GM12878 (cell line): ENCODE measurements around the gene ATG4B. TPM values are rescaled to one million over a fixed set of nuclear protein-coding genes. Genes with fewer than 3 reads are reported as not detected.

ENCODE experiments used
- ATAC-seq: fragments of 200-7000 bp; cut with Tn5 transposase; 3 replicates; pipeline ENCODE4 v1.9.1; 2020; ENCODE audit warnings: mild to moderate bottlenecking, moderate library complexity
- BruUV-seq: library from RNA; stranded (reverse); fragments of 400-500 nt; replicated peaks from 2 replicates; lab custom pipeline; 2021; lab: Mats Ljungman, UMichigan
- CTCF ChIA-PET: fragments of 300-600 bp; sonication (Branson Sonifier 250); formaldehyde crosslinking; extraction: SDS; loops from one replicate; lab custom pipeline; 2021; ENCODE audit warnings: inconsistent platforms; lab: Yijun Ruan, JAX
- POLR2A ChIA-PET: fragments of 350-600 bp; formaldehyde crosslinking; extraction: SDS; loops from one replicate; lab custom pipeline; 2021; ENCODE audit warnings: inconsistent platforms; lab: Charles Lee
- RAD21 ChIA-PET: fragments of 300-600 bp; sonication (Branson Sonifier 250); formaldehyde crosslinking; loops from one replicate; lab custom pipeline; 2023; ENCODE audit warnings: antibody characterized with exemption; ENCODE audit not compliant: unreplicated experiment; lab: Charles Lee
- SMC1A ChIA-PET: fragments of 300-600 bp; sonication (Branson Sonifier 250); formaldehyde crosslinking; loops from one replicate; lab custom pipeline; 2023; ENCODE audit not compliant: unreplicated experiment, uncharacterized antibody; lab: Charles Lee
- DNase-seq: peaks from one replicate; pipeline ENCODE4 v3.0.0-alpha.2; 2011; ENCODE audit warnings: low read depth, low spot score
- FAIRE-seq: peaks from 3 replicates; lab custom pipeline; 2011; peaks lifted over from hg19 to GRCh38; lab: Jason Lieb, UNC
- H2AFZ ChIP-seq: 2 replicates; pipeline ENCODE4 v1.6.0; 2011; ENCODE audit warnings: low read depth, low read length, control low read depth; ENCODE audit not compliant: control insufficient read depth
- H3K27ac ChIP-seq: 2 replicates; pipeline ENCODE4 v1.5.1; 2011; ENCODE audit warnings: control low read depth; ENCODE audit not compliant: control insufficient read depth, insufficient read depth
- H3K27me3 ChIP-seq, 2 experiments: replicated peaks in 1 of 2; 2 replicates each; pipeline versions ENCODE4 v1.6.0 to v1.6.1; 2011; ENCODE audit warnings: low read length in 1 of 2; ENCODE audit not compliant: control insufficient read depth in 2 of 2, insufficient read depth in 2 of 2
- H3K36me3 ChIP-seq, 2 experiments: 2 replicates each; pipeline ENCODE4 v1.5.1; 2011; ENCODE audit warnings: low read length in 1 of 2; ENCODE audit not compliant: control insufficient read depth in 2 of 2, insufficient read depth in 2 of 2
- H3K4me1 ChIP-seq: 2 replicates; pipeline ENCODE4 v1.6.1; 2011; ENCODE audit warnings: mild to moderate bottlenecking, low read length, moderate library complexity, mixed read lengths; ENCODE audit not compliant: control insufficient read depth, insufficient read depth
- H3K4me2 ChIP-seq: 2 replicates; pipeline ENCODE4 v1.6.0; 2011; ENCODE audit warnings: control low read depth; ENCODE audit not compliant: control insufficient read depth, insufficient read depth
- H3K4me3 ChIP-seq: fragments of 200-600 bp; sonication (generic); 2 replicates; pipeline ENCODE4 v1.5.1; 2016
- H3K79me2 ChIP-seq: 2 replicates; pipeline ENCODE4 v1.6.0; 2011; ENCODE audit warnings: low read length; ENCODE audit not compliant: control insufficient read depth, insufficient read depth
- H3K9ac ChIP-seq: 2 replicates; pipeline ENCODE4 v1.8.0; 2011; ENCODE audit warnings: low read length, control low read depth, mixed read lengths; ENCODE audit not compliant: control insufficient read depth, insufficient read depth
- H3K9me3 ChIP-seq: replicated peaks from 3 replicates; pipeline ENCODE4 v1.5.1; 2011; ENCODE audit warnings: mild to moderate bottlenecking, low read length; ENCODE audit not compliant: control insufficient read depth, insufficient read depth
- H4K20me1 ChIP-seq: 2 replicates; pipeline ENCODE4 v1.6.0; 2011; ENCODE audit not compliant: control insufficient read depth, insufficient read depth
- DPF2 ChIP-seq: fragments of 450-650 bp; IDR thresholded peaks from 2 replicates; pipeline ENCODE4 v1.6.1; 2017; ENCODE audit warnings: mild to moderate bottlenecking
- EED ChIP-seq: sonication (generic); IDR thresholded peaks from 2 replicates; pipeline ENCODE4 v1.6.1; 2016; ENCODE audit warnings: antibody characterized with exemption, low read depth
- FOXK2 ChIP-seq: fragments of 450-650 bp; IDR thresholded peaks from 2 replicates; pipeline ENCODE4 v1.6.1; 2017; ENCODE audit warnings: mild to moderate bottlenecking, moderate library complexity
- FOXM1 ChIP-seq: IDR thresholded peaks from 2 replicates; pipeline ENCODE4 v1.6.1; 2012; ENCODE audit warnings: low read depth, mild to moderate bottlenecking, inconsistent platforms, low read length, moderate library complexity
- HDGF ChIP-seq: fragments of 450-650 bp; IDR thresholded peaks from 2 replicates; pipeline ENCODE4 v1.6.1; 2016; ENCODE audit warnings: antibody characterized with exemption
- LARP7 ChIP-seq: fragments of 450-650 bp; IDR thresholded peaks from 2 replicates; pipeline ENCODE4 v1.6.1; 2017; ENCODE audit warnings: mild to moderate bottlenecking
- POLR2AphosphoS5 ChIP-seq: IDR thresholded peaks from 2 replicates; pipeline ENCODE4 v1.6.1; 2011; ENCODE audit warnings: mild to moderate bottlenecking, low read length, inconsistent platforms
- RAD51 ChIP-seq: fragments of 450-650 bp; IDR thresholded peaks from 2 replicates; pipeline ENCODE4 v1.6.1; 2016; ENCODE audit warnings: moderate library complexity, mild to moderate bottlenecking, inconsistent platforms
- STAT1 ChIP-seq: fragments of 450-650 bp; conservative IDR thresholded peaks from 2 replicates; pipeline ENCODE4 v1.6.1; 2014; ENCODE audit warnings: antibody characterized with exemption, mild to moderate bottlenecking
- YBX1 ChIP-seq: fragments of 450-650 bp; IDR thresholded peaks from 2 replicates; pipeline ENCODE4 v1.6.1; 2016; ENCODE audit warnings: antibody characterized with exemption
- WGBS: methylation state at CpG from one replicate; pipeline ENCODE4 v1.1.6; 2016; ENCODE audit warnings: low lambda C conversion rate; ENCODE audit not compliant: insufficient replicate concordance, insufficient coverage; ENCODE audit errors: missing lambda C conversion rate; 5-methylcytosine and 5-hydroxymethylcytosine counted together
- in situ Hi-C: fragments of 300-500 bp; cut with MboI; formaldehyde crosslinking; loops from 9 replicates; pipeline ENCODE4 v1.14.3; 2018; ENCODE audit warnings: mixed read lengths
- intact Hi-C: fragments of 100-400 bp; cut with micrococcal nuclease; formaldehyde crosslinking; loops from one replicate; pipeline ENCODE4 v1.14.2; 2022; ENCODE audit not compliant: unreplicated experiment
- polyA plus RNA-seq, 11 experiments: library from polyadenylated mRNA; depleted of rRNA in 4 of 11; unstranded in 6 of 11; stranded (reverse) in 5 of 11; fragments of >200 nt; fragmentation: Nextera tagmentation in 4 of 11; fragmentation: Illumina TruSeq in 1 of 11; extraction: Ambion mirVana in 4 of 11; extraction: Trizol in 1 of 11; gene quantifications; 1 replicate in 1 of 11; 2 replicates in 10 of 11; pipeline versions ENCODE4 v1.2.1 to v1.2.3, GENCODE V29; 2011 to 2016; ENCODE audit warnings: inconsistent platforms in 2 of 11, missing spikeins in 2 of 11, low read depth in 1 of 11
- total RNA-seq, 4 experiments: library from RNA; depleted of rRNA in 3 of 4; stranded (reverse); fragments of >200 nt in 3 of 4; fragmentation: Illumina TruSeq in 1 of 4; extraction: Trizol in 1 of 4; gene quantifications; 2 replicates each; pipeline versions ENCODE4 v1.2.1 to v1.2.3, GENCODE V29; 2013 to 2021
- TF ChIP-seq, protein P1 (sequence below): fragments of 450-650 bp; IDR thresholded peaks from 2 replicates; pipeline ENCODE4 v1.6.1; 2017; ENCODE audit warnings: mild to moderate bottlenecking
- TF ChIP-seq, protein P2 (sequence below): fragments of 450-650 bp; IDR thresholded peaks from 2 replicates; pipeline ENCODE4 v1.6.1; 2017; ENCODE audit warnings: antibody characterized with exemption, mild to moderate bottlenecking, moderate library complexity

ATG4B gene
- total and polyA plus RNA-seq, 10 of the 15 experiments (the other 5 are each of a cell fraction or from before 2014, with no cell fraction given) = 5.8 to 84.1 (median 64.9) TPM

DNA sequence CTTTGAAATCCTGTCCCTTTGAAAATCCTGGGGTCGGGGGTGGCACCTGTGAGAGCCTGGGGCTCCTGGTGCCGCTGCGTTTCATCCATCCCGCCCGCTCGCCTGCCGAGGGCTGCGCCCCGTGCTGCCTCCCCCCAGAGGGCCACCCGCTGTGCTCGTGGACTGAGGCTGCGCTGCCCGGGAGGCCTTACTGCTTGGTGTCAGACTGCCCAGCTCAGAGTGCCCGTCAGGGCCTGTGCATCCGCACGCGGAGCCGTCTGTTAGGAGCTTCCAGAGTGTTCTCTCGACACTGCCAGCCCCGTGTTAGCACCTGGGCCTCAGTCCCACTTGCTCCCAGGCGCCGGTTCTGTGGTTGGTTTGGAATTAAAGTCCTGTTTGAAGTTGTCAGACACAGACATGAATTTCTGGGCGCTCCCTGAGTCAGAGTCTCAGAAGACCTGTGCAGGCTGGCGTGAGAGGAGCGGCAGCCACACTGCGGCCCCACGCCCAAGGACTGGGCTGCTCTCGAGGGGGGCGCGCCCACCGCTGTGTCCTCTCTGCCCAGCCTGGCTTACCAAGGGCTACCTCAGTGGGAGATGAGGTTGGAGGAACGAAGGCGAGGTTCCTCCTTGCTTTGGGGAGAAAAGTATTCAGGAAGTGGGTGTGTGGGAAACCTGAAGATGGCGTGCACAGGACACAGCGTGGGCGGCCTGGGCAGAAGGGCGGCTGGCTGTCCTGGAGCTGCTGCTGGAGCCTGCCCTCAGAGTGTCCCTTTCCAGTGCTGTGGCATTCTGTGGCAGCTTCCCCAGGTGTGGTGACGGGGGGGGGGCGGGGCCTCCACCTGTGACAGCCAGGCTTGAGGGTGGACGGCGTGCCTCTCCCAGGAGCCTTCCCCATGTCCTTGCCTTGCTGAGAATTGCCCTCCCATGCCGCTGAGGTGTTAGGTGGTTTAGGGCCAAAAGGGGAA, 35.0 kb downstream of the ATG4B start:
- Histone ChIP-seq H4K20me1 (no peaks in the 10 kb centered on the region), H3K9ac (no peak overlapping the region), H3K27me3 (no peaks in the 10 kb centered on the region), H3K27ac (no peak overlapping the region), H3K4me3 (no peak overlapping the region), H3K4me2 (no peak overlapping the region), H3K79me2 (no peaks in the 10 kb centered on the region), H3K9me3 (no peaks in the 10 kb centered on the region), H2AFZ (no peak overlapping the region), H3K4me1 (no peaks in the 10 kb centered on the region), H3K36me3 (peaks cover 0 to 11% of the 10 kb centered on the region in 2 experiments; a peak in 3 of 4 replicates)
- RAD21 ChIA-PET = no interaction called here
- ATAC-seq = peak; percentile 41
- TF ChIP-seq FOXK2 (no peak), POLR2AphosphoS5 (no peak), DPF2 (no peak), FOXM1 (no peak), EED (no peak), LARP7 (no peak), STAT1 (no peak), YBX1 (no peak), HDGF (no peak), RAD51 (no peak)
- TF ChIP-seq, protein P1, sequence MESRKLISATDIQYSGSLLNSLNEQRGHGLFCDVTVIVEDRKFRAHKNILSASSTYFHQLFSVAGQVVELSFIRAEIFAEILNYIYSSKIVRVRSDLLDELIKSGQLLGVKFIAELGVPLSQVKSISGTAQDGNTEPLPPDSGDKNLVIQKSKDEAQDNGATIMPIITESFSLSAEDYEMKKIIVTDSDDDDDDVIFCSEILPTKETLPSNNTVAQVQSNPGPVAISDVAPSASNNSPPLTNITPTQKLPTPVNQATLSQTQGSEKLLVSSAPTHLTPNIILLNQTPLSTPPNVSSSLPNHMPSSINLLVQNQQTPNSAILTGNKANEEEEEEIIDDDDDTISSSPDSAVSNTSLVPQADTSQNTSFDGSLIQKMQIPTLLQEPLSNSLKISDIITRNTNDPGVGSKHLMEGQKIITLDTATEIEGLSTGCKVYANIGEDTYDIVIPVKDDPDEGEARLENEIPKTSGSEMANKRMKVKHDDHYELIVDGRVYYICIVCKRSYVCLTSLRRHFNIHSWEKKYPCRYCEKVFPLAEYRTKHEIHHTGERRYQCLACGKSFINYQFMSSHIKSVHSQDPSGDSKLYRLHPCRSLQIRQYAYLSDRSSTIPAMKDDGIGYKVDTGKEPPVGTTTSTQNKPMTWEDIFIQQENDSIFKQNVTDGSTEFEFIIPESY = no peak
- TF ChIP-seq, protein P2, sequence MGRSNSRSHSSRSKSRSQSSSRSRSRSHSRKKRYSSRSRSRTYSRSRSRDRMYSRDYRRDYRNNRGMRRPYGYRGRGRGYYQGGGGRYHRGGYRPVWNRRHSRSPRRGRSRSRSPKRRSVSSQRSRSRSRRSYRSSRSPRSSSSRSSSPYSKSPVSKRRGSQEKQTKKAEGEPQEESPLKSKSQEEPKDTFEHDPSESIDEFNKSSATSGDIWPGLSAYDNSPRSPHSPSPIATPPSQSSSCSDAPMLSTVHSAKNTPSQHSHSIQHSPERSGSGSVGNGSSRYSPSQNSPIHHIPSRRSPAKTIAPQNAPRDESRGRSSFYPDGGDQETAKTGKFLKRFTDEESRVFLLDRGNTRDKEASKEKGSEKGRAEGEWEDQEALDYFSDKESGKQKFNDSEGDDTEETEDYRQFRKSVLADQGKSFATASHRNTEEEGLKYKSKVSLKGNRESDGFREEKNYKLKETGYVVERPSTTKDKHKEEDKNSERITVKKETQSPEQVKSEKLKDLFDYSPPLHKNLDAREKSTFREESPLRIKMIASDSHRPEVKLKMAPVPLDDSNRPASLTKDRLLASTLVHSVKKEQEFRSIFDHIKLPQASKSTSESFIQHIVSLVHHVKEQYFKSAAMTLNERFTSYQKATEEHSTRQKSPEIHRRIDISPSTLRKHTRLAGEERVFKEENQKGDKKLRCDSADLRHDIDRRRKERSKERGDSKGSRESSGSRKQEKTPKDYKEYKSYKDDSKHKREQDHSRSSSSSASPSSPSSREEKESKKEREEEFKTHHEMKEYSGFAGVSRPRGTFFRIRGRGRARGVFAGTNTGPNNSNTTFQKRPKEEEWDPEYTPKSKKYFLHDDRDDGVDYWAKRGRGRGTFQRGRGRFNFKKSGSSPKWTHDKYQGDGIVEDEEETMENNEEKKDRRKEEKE = no peak
- no peak for FAIRE-seq
- intact Hi-C loops = no loop called here
- POLR2A ChIA-PET = no interaction called here
- CTCF ChIA-PET = no interaction called here
- DNase-seq = no peak
- SMC1A ChIA-PET = no interaction called here
- BruUV-seq = TSS peak; percentile 54
- WGBS = 87% methylated on average over 42 of the region's 42 CpGs
- in situ Hi-C loops = no loop called here
